Choroid plexus epithelial cell (primary cell): ENCODE results near the gene FXYD1.
A peak's percentile ranks its signal among the peaks of the same experiment; 100 is the strongest.
"Not testable (repeated sequence)": the region's sequence is repeated elsewhere in the genome, so short reads cannot be mapped to it uniquely, and the experiment has no call there.

Experiments used
- DNase-seq: peaks from one replicate; pipeline ENCODE4 v3.0.0-alpha.2; 2010; ENCODE audit warnings: low read depth
- H3K4me3 ChIP-seq: 2 replicates; pipeline ENCODE4 v1.5.1; 2011; ENCODE audit warnings: low read depth, mild to moderate bottlenecking, control low read depth, low read length, moderate library complexity
- TF ChIP-seq, protein P1 (sequence below): conservative IDR thresholded peaks from 2 replicates; pipeline ENCODE4 v1.5.1; 2011; ENCODE audit warnings: low read depth, mild to moderate bottlenecking, control low read depth, inconsistent platforms, low read length, moderate library complexity

FXYD1 gene

GRCh38 chr19:35149463-35149862 lies 10.8 kb downstream of the FXYD1 start:
- no peak for DNase-seq
- TF ChIP-seq, protein P1, sequence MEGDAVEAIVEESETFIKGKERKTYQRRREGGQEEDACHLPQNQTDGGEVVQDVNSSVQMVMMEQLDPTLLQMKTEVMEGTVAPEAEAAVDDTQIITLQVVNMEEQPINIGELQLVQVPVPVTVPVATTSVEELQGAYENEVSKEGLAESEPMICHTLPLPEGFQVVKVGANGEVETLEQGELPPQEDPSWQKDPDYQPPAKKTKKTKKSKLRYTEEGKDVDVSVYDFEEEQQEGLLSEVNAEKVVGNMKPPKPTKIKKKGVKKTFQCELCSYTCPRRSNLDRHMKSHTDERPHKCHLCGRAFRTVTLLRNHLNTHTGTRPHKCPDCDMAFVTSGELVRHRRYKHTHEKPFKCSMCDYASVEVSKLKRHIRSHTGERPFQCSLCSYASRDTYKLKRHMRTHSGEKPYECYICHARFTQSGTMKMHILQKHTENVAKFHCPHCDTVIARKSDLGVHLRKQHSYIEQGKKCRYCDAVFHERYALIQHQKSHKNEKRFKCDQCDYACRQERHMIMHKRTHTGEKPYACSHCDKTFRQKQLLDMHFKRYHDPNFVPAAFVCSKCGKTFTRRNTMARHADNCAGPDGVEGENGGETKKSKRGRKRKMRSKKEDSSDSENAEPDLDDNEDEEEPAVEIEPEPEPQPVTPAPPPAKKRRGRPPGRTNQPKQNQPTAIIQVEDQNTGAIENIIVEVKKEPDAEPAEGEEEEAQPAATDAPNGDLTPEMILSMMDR: no peak
- H3K4me3 ChIP-seq: no peak overlapping the region

DNA sequence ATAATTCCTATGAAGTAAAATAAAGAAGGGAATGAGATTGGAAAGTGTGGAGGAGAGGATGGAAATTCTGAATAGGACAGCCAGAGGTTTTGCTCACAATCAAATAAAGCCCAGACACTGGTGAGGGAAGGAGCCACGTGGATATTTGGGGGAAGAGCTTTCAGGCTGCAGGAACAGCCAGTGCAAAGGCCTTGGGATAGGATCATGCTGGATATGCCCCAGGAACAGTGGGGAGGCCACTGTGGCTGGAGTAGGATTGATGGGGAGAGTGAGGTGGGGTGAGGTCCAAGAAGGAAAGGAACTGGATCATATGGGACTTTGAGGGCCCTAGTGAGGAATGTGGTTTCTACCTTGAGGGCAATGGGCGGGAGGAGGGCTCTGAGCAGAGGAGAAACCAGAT lies 11.8 kb downstream of the FXYD1 start:
- no peak for DNase-seq
- H3K4me3 ChIP-seq: no peak overlapping the region
- TF ChIP-seq, protein P1: no peak

DNA sequence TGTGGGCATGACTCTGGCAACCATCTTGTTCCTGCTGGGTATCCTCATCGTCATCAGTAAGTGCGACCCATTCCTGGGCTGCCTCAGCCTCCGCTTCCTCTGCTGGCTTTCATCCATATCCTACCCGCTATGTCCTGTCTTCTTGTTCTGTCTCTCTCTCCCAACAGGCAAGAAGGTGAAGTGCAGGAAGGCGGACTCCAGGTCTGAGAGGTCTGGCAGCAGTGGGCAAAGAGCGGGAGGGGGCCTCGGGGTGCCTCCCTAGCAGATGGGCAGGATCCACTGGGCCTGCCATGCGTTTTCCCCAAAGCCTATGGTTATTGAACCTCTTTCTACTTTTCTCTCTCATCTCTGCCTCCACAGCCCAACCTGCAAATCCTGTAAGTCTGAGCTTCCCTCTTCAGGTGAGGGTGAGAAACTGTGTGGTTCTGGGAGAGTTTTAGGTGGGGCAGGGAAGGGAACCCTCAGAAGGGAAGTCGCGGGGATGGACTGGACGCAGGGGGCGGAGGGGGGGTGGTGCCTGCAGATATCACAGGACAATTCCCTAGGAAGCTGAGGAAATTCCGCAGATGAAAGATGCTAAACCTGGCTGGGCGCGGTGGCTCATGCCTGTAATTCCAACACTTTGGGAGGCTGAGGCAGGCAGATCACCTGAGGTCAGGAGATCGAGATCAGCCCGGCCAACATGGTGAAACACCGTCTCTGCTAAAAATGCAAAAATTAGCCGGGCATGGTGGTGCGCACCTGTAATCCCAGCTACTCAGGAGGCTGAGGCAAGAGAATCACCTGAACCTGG lies 12.8 kb downstream of the FXYD1 start:
- DNase-seq: no peak
- no peak overlapping the region for H3K4me3 ChIP-seq
- TF ChIP-seq, protein P1: no peak

- H3K4me3 ChIP-seq, DNase-seq: not testable (repeated sequence)
Observed at GRCh38 chr19:35153129-35153522, 14.5 kb downstream of the FXYD1 start.

DNA sequence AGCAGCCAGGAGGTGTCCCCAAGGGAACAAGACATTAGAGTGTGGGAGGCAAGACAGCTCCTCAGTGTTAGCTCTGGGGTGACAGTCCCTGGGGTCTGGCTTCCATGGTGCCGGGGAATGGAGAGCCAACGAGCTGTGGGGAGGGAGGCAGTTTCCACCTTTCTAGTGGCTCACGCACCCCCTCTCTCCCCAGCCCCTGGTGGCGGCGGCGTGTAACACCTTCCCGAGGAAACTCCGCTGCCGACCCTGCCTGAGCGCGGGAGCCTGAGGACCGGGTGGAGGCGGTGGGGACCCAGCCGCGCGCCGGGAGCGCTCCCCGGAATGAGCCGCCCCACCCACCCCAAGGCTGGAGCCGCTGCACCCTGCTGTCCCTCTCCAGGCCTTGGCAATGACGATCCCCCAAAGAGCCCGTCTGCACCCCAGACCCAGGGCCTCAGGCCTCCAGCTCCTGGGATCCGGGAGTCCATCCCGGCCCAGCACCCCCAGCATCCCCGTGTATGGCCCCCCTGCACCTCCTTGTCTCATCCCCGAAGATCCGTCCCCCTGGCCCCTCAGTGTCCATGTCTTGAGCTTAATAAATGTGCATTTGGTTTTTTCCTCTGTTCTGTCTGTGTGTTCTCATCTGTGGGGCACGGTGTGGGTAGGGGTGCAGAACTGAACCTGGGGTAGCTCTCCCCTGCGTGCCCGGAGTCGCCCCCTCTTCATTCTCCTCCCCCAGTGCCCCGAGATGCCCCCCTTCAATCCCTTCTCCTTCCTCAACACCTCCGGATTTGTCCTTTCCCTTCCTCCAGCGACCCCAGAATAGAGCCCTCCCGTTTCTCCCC lies 15.3 kb downstream of the FXYD1 start:
- peak overlapping the region; percentile 76 for H3K4me3 ChIP-seq
- peak; percentile 36 for DNase-seq
- TF ChIP-seq, protein P1: peak; percentile 68

GRCh38 chr19:35154525-35155406 lies 16.1 kb downstream of the FXYD1 start, which contains the start of gene FXYD5:
TSS of gene FXYD5 (plus strand) at chr19:35154735. CDS start at chr19:35155551, 816 bp downstream.
- TF ChIP-seq, protein P1: no peak
- peak; percentile 68 for DNase-seq
- peak within 1 kb of the TSS; percentile 76 for H3K4me3 ChIP-seq

- DNase-seq: no peak
- TF ChIP-seq, protein P1: no peak
- H3K4me3 ChIP-seq: peak overlapping the region; percentile 76
Observed at GRCh38 chr19:35155441-35155840, 16.8 kb downstream of the FXYD1 start.
